Measurements from ENCODE around the gene CELA3A. TPM values are rescaled to one million over a fixed set of nuclear protein-coding genes. Genes with fewer than 3 reads are reported as not detected.
"Not testable (repeated sequence)": the region's sequence is repeated elsewhere in the genome, so short reads cannot be mapped to it uniquely, and the experiment has no call there.

The CELA3A gene
- total RNA-seq, 1 experiment from 2014 or later = not detected

DNA sequence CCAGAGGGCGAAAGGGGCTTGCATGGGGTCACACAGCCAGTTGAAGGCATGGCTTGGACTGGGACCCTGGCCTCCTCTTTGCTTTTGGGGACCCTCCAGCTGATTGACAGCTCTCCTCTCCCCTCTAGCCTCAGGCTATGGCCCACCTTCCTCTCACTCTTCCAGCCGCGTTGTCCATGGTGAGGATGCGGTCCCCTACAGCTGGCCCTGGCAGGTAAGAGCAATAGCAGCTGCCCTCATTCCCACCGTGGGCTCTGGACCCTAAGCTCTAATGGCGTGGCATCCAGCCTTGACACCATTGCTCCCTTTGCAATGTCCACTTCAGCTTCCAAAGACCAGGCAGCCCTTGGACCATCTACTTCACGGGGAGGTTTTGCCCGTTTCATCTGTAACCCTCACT, 1.4 kb downstream of the CELA3A start:
- not testable (repeated sequence) for H3K27me3 ChIP-seq, H3K9me3 ChIP-seq, H3K4me3 ChIP-seq, DNase-seq, H3K36me3 ChIP-seq

DNA sequence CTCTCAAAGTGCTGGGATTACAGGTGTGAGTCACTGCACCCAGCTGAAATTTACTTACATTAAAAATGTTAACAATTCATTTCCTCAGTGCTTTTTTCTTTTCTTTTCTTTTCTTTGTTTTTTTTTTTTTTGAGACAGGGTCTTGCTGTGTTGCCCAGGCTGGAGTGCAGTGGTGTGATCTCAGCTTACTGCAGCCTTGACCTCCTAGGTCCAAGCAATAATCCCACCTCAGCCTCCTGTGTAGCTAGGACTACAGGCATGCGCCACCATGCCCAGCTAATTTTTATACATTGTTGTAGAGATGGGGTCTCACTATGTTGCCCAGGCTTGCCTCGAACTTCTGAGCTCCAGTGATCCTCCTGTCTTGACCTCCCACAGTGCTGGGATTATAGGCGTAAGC, 2.5 kb downstream of the CELA3A start:
- not testable (repeated sequence) for H3K36me3 ChIP-seq, H3K9me3 ChIP-seq, H3K4me3 ChIP-seq, H3K27me3 ChIP-seq, DNase-seq

DNA sequence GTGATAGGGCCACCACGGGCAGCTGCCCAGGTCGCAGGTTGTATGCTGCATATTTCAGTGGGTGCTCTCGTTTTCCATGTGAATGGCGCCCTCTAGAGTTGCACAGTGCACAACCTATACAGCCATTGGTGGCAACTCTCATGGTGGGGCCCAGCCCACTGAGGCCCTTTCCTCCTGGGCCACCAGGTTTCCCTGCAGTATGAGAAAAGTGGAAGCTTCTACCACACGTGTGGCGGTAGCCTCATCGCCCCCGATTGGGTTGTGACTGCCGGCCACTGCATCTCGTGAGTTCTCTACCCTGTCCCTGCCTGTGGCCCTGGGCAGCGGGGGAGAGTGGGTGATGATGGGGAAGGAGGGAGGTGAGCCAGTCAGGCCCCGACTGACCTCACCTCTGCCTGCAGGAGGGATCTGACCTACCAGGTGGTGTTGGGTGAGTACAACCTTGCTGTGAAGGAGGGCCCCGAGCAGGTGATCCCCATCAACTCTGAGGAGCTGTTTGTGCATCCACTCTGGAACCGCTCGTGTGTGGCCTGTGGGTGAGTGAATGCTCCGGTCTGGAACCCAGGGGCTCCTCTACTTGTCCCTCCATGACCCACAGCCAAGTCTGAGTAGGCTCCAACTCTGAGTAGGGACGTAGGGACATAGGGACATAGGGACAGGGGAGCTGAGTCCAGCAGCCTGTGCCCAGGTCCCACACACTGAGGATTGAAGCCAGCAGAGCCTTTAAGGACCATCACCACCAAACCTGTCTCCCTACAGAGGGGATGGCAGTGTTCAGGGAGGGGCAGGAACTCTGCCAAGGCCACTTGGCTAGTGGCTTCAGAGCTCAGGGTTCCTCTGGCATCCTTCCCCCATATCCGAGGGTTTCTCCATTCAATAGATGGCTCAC, 4.0 kb downstream of the CELA3A start:
- H3K27me3 ChIP-seq, H3K36me3 ChIP-seq, H3K9me3 ChIP-seq, H3K4me3 ChIP-seq: not testable (repeated sequence)
- DNase-seq = peak; percentile 40

DNA sequence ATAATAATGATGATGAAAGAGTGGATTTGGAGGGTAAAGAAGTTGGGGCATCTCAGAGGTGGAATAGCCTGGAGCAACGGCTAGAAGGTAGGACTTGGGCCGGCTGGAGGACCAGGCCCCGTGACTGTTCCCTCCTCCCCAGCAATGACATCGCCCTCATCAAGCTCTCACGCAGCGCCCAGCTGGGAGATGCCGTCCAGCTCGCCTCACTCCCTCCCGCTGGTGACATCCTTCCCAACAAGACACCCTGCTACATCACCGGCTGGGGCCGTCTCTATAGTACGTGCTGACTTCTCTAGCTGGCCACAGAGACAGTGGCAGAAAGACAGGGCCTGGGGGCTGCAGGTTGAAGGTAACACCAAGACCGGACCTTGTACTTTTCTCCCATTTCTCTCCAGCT, 5.3 kb downstream of the CELA3A start:
- H3K9me3 ChIP-seq, DNase-seq, H3K27me3 ChIP-seq, H3K4me3 ChIP-seq, H3K36me3 ChIP-seq: not testable (repeated sequence)

DNA sequence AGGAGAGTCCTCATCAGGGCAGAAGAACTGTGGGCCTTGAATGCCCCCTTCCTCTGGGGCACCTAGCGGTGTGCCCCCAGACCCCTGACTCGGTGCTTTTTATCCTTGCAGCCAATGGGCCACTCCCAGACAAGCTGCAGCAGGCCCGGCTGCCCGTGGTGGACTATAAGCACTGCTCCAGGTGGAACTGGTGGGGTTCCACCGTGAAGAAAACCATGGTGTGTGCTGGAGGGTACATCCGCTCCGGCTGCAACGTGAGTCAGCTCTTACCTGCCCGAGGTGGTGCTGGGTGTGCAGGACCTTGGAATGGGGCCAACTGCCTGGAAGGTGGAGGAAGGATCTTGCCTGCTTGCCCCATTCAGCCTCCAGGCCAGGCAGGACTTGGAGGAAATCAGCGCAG, 5.8 kb downstream of the CELA3A start:
- H3K27me3 ChIP-seq, H3K9me3 ChIP-seq, H3K36me3 ChIP-seq, DNase-seq, H3K4me3 ChIP-seq: not testable (repeated sequence)

DNA sequence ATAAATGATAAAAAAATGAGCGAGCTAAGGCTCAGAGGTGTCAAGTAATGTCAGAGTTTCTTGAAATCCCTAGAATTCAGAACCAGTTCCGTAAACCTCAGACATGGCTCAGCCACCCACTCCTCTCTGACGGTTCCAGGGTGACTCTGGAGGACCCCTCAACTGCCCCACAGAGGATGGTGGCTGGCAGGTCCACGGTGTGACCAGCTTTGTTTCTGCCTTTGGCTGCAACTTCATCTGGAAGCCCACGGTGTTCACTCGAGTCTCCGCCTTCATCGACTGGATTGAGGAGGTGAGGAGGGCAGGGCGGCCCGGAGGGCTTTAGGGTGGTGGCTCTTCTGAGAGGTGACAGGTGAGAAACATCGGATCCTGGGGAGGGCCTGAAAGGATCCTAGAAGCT, 8.1 kb downstream of the CELA3A start:
- not testable (repeated sequence) for H3K4me3 ChIP-seq, H3K27me3 ChIP-seq, DNase-seq, H3K36me3 ChIP-seq, H3K9me3 ChIP-seq

DNA sequence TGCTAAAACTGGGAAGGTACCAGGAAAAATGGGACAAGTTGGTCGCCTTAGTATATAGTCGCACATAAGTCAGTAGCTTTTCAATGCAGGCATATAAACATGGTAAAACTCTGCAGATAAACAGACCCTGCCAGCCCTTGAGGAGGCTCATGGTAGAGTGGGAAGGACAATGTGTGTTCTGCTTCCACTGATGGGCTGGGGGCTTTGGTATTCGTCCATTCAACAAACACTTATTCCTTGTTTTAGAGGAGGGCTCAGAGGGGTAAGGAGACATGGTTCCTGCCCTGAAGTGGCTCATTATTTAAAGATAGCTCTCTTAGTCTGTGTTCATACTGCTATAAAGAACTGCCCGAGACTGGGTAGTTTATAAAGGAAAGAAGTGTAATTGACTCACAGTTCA, 11.3 kb downstream of the CELA3A start:
- not testable (repeated sequence) for H3K27me3 ChIP-seq, H3K36me3 ChIP-seq, DNase-seq, H3K4me3 ChIP-seq, H3K9me3 ChIP-seq

DNA sequence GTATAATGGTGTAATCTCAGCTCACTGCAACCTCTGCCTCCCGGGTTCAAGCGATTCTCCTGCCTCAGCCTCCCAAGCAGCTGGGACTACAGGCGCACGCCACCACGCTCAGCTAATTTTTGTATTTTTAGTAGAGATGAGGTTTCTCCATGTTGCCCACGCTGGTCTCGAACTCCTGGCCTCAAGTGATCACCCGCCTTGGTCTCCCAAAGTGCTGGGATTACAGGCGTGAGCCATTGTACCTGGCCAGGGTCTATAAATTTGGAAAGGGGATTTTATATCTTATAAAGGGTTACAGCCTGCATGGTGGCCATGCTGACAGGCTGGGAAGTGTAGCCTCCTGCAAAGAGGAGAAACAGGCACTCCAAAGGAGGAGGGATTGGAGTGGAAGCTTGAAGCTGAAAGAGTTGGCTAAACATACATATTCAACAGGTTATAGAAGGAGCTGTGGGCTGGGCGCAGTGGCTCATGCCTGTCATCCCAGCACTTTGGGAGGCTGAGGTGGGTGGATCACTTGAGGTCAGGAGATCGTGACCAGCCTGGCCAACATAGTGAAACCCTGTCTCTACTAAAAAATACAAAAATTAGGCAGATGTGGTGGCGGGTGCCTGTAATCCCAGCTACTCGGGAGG, 13.2 kb downstream of the CELA3A start:
- H3K27me3 ChIP-seq, H3K36me3 ChIP-seq: not testable (repeated sequence)

DNA sequence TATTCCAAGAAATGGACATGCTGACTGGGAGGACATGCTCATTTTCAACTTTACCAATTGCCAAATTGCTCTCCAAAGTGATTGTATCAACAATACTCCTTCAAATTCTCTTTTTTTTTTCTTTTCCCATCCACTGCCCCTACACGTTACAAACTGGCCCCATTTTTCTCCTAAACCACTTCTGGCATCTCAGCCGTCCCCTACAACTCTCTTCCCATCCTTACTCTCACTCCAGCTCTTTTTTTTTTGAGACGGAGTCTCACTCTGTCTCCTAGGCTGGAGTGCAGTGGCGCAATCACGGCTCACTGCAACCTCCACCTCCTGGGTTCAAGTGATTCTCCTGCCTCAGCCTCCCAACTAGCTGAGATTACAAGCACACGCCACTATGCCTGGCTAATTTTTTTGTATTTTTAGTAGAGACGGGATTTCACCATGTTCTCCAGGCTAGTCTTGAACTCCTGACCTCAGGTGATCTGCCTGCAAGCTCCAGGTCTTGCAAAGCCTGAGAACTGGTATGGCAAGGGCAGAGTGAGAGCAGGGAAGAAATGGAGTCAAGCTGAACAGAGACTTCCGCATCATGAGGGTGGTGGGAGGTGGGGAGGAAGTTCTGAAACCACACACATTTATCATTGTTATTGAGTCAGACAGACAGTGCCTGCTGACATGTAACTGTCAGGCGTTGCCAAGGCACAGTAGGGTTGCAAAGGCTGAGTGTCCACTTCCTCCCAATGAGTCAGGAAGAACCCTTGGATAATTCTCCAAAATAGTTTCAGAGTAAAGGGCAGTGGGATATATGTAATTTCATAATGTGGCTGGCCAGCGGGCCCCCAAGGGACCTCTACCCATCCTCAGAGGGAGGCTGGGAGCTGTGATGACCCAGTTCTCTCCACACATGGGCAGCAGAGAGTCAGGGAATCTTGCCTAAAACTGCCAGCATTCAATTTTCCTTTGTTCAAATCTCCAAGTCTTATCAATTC, 17.4 kb downstream of the CELA3A start:
- Histone ChIP-seq H3K4me3 (no peak overlapping the region), H3K27me3 (no peaks in the 10 kb centered on the region), H3K36me3 (no peaks in the 10 kb centered on the region), H3K9me3 (no peaks in the 10 kb centered on the region)
- DNase-seq = peak; percentile 96

More for the DNA sequence above, 13.2 kb downstream of the CELA3A start:
- not testable (repeated sequence) for H3K4me3 ChIP-seq, DNase-seq, H3K9me3 ChIP-seq

DNA sequence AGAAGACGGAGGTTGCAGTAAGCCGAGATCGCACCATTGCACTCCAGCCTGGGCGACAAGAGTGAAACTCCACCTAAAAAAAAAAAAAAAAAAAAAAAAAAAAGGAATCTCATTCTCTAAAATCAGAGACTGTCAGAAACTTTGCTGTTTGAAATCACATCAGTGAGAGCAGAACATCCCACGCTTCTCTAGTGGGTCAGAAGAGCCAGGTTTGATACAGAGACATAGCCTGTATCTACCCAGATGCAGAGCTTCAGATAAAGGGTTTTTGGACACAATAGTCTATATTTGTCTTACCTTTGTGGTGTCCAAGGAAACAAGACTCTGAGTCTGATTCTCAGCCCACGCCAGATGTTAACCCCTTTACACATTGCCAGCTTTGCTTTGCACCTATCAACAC, 19.6 kb downstream of the CELA3A start:
- Histone ChIP-seq H3K4me3 (no peak overlapping the region), H3K9me3 (no peaks in the 10 kb centered on the region), H3K27me3 (no peaks in the 10 kb centered on the region), H3K36me3 (no peaks in the 10 kb centered on the region)
- no peak for DNase-seq

DNA sequence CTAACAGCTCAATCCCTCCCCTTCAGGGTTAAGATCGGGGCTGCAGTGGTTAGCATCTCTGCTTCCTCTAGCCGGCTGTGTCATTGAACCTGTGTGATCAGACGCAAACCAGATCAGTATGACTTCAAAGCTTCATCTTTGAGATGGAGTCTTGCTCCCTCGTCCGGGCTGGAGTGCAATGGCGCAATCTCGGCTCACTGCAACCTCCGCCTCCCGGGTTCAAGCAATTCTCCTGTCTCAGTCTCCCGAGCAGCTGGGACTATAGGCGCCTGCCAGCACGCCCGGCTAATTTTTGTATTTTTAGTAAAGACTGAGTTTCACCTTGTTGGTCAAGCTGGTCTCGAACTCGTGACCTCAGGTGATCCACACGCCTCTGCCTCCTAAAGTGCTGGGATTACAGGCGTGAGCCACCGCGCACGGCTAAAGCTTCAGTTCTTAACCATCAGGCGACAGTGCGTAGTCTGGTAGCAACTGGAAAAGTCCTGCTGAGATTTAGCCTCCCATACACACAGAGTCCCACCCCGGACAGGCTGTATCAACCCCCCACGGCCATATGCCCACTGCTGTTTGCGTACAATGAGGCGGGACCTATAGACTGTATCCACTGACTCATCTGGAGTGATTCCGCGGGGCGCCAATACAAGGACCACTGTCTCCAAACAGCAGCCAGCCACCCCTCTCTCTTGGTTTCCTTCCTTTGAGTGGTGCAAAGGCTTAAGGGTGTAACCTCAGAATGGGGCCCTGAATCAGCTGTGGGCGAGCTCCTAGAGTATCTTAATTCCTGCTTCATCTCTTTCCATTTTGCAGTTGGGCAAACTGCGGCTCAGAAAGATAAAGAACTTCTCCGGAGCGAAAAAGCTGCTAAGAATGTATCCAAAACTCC, 23.3 kb downstream of the CELA3A start:
- peak; percentile 77 for DNase-seq

DNA sequence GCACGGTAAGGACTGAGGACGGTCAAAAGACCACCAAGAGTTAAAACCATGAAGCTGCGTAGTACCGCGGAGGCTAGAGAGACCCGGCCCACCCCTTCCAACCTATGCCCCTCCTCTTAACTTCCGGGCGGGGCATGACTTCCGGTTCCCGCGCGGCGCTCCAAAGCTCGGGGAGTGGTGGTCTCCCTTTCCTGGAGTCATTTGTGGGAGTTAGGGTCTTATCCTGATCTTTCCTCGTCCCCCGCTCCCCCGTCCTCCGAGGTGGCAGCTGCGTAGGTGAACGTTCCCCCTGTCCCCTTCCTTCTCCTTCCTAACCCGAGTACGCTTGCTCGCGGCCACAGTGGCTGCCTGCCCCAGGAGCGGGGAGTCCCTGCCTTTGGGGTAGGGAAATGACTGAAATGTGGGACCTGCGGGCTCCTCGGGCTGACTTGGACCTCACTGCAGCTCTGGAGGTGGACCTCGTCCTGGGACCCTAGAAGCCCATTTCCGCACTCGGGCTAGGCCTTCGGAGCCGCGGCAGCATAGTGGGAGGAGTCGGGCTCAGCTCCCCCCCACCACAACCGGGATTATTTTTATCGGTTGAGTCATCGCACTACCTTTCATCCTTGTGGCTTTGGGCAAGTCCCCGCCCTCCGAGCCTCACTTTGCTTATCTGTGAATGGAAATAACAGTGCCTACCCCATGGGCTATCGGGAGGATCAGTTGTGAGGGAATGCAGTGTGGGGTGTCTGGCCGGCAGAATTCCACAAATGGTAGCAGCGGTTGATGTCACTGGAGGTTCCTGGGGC, 24.1 kb downstream of the CELA3A start:
- H3K36me3 ChIP-seq = no peaks in the 10 kb centered on the region
- no peaks in the 10 kb centered on the region for H3K9me3 ChIP-seq
- no peaks in the 10 kb centered on the region for H3K27me3 ChIP-seq
- peak; percentile 87 for DNase-seq
- H3K4me3 ChIP-seq = peak overlapping the region; percentile 97

More for the DNA sequence above, 23.3 kb downstream of the CELA3A start:
- H3K27me3 ChIP-seq = no peaks in the 10 kb centered on the region
- H3K9me3 ChIP-seq = no peaks in the 10 kb centered on the region
- H3K36me3 ChIP-seq = no peaks in the 10 kb centered on the region
- H3K4me3 ChIP-seq = peak overlapping the region; percentile 97

DNA sequence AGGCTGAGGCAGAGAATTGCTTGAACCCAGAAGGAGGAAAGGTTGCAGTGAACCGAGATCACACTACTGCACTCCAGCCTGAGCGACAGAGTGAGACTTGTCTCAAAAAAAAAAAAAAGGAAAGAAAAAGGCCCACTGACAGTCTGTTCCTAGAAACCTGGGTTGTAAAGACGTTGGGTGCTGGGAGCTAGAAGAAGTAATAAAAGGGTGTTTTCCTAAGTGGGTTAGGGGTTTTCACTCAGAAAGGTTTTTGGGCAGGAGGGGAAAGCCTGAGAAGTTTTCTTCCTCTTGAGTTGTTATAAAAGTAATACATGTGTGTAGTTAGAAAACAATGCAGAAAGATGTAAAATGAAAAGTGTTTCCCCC, 25.4 kb downstream of the CELA3A start:
- no peaks in the 10 kb centered on the region for H3K9me3 ChIP-seq
- no peak overlapping the region for H3K4me3 ChIP-seq
- H3K36me3 ChIP-seq = peaks cover 7% of the 10 kb centered on the region; the same call in 1 of the 2 replicates
- no peak for DNase-seq
- H3K27me3 ChIP-seq = no peaks in the 10 kb centered on the region

DNA sequence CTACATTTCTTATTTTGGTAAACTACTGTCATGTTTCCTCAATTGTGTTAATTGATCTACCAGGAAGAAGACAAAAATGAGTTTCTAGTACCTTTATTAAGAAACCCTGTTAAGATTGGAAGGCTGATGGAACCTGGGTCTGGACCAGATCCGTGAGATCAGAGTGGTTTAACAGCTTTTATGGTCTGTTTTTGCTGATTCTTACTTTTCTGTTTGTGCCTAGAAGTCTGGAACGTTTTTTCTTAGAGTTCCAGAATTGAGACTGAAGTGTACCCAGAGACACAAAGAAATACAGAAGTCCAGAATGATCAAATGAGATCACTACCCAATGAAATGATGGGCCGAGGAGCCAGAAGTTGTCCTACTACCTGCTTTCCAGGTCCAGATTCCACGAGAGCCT, 28.6 kb downstream of the CELA3A start:
- no peaks in the 10 kb centered on the region for H3K9me3 ChIP-seq
- H3K4me3 ChIP-seq = no peak overlapping the region
- no peak for DNase-seq
- peaks cover 7% of the 10 kb centered on the region; the same call in 1 of the 2 replicates for H3K36me3 ChIP-seq
- no peaks in the 10 kb centered on the region for H3K27me3 ChIP-seq

DNA sequence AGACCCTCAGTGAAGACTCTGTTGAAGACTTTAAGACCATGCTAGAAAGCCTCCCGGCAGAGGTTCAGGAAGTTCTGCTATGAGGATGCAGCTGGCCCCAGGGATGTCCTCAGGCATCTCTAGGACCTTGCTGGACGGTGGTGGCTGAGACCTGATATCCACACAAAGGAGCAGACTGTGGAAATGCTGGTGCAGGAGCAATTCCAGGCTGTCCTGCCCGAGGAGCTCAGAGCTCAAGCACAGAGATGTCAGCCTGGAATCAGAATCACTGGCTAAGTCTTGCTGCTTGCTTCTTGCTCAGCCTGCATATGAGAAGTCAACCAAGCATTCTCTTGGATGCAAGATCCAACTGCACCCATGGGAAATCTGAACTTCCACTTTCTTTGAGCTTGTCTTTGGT, 29.0 kb downstream of the CELA3A start:
- H3K4me3 ChIP-seq = no peak overlapping the region

More for the DNA sequence above, 29.0 kb downstream of the CELA3A start:
- Histone ChIP-seq H3K9me3 (no peaks in the 10 kb centered on the region), H3K36me3 (peaks cover 7% of the 10 kb centered on the region; the same call in 1 of the 2 replicates), H3K27me3 (no peaks in the 10 kb centered on the region)
- DNase-seq = no peak
